HepG2 (cell line): ENCODE measurements around the gene GNG2. TPM values are rescaled to one million over a fixed set of nuclear protein-coding genes. Genes with fewer than 3 reads are reported as not detected.
A peak's percentile ranks its signal among the peaks of the same experiment; 100 is the strongest.

ENCODE experiments used
- ATAC-seq: fragments of 200-7000 bp; cut with Tn5 transposase; 3 replicates; pipeline ENCODE4 v1.9.1; 2020; ENCODE audit warnings: mild to moderate bottlenecking, moderate library complexity
- BruUV-seq: library from RNA; stranded (reverse); fragments of 400-500 nt; replicated peaks from 2 replicates; lab custom pipeline; 2021; lab: Mats Ljungman, UMichigan
- CTCF ChIA-PET: fragments of 300-600 bp; formaldehyde crosslinking; extraction: SDS; loops from one replicate; lab custom pipeline; 2021; ENCODE audit warnings: low total read pairs, inconsistent platforms, low intra/inter-chr PET ratio; lab: Yijun Ruan, JAX
- POLR2A ChIA-PET: fragments of 350-600 bp; sonication (Branson Sonifier 250); formaldehyde crosslinking; loops from one replicate; lab custom pipeline; 2020; ENCODE audit warnings: antibody characterized with exemption, inconsistent platforms; lab: Yijun Ruan, JAX
- DNase-seq: peaks from one replicate; pipeline ENCODE4 v3.0.0-alpha.2; 2015; ENCODE audit warnings: low spot score
- FAIRE-seq: peaks from 3 replicates; lab custom pipeline; 2011; peaks lifted over from hg19 to GRCh38; lab: Jason Lieb, UNC
- H2AFZ ChIP-seq: one replicate; pipeline ENCODE4 v1.6.1; 2011; ENCODE audit warnings: low read length, inconsistent platforms
- H3K27ac ChIP-seq: fragments of 300-600 bp; 3 replicates; pipeline ENCODE4 v1.8.0; 2011; ENCODE audit warnings: mixed run types, mild to moderate bottlenecking, mixed read lengths, low read length, inconsistent platforms; ENCODE audit not compliant: insufficient read depth; ENCODE audit errors: extremely low read length
- H3K27me3 ChIP-seq, 2 experiments: fragments of 200-600 bp in 1 of 2; 2 replicates in 1 of 2; 3 replicates in 1 of 2; pipeline versions ENCODE4 v1.6.0 to v1.8.0; 2011; ENCODE audit warnings: low read length in 2 of 2, mild to moderate bottlenecking in 2 of 2, moderate library complexity in 2 of 2, inconsistent platforms in 1 of 2; ENCODE audit not compliant: insufficient read depth in 2 of 2, control insufficient read depth in 1 of 2
- H3K36me3 ChIP-seq, 2 experiments: fragments of 200-600 bp in 1 of 2; replicated peaks in 1 of 2; 2 replicates in 1 of 2; 3 replicates in 1 of 2; pipeline versions ENCODE4 v1.5.1 to v1.8.0; 2011; ENCODE audit warnings: low read length in 2 of 2, inconsistent platforms in 1 of 2; ENCODE audit not compliant: insufficient read depth in 2 of 2, control insufficient read depth in 1 of 2
- H3K4me1 ChIP-seq: 2 replicates; pipeline ENCODE4 v1.5.1; 2012; ENCODE audit warnings: low read length, inconsistent platforms; ENCODE audit not compliant: insufficient read depth
- H3K4me2 ChIP-seq: 2 replicates; pipeline ENCODE4 v1.6.0; 2011; ENCODE audit warnings: low read depth, low read length, inconsistent platforms
- H3K4me3 ChIP-seq, 3 experiments: fragments of 200-600 bp in 1 of 3; sonication (generic), shearing (Covaris generic) in 1 of 3; replicated peaks in 1 of 3; 2 replicates each; pipeline ENCODE4 v1.5.1; 2011 to 2016; ENCODE audit warnings: low read length in 3 of 3, inconsistent platforms in 2 of 3, low read depth in 2 of 3, mild to moderate bottlenecking in 2 of 3, control low read depth in 1 of 3, mixed read lengths in 1 of 3; ENCODE audit not compliant: insufficient read depth in 1 of 3
- H3K79me2 ChIP-seq: one replicate; pipeline ENCODE4 v1.6.1; 2011; ENCODE audit warnings: low read length, inconsistent platforms; ENCODE audit not compliant: insufficient read depth
- H3K9ac ChIP-seq: 2 replicates; pipeline ENCODE4 v1.6.0; 2011; ENCODE audit warnings: mild to moderate bottlenecking, low read depth, low read length, inconsistent platforms; ENCODE audit not compliant: insufficient read depth
- H3K9me3 ChIP-seq: 2 replicates; pipeline ENCODE4 v1.5.1; 2012; ENCODE audit warnings: mild to moderate bottlenecking, low read length
- H4K20me1 ChIP-seq: 2 replicates; pipeline ENCODE4 v1.6.0; 2011; ENCODE audit warnings: inconsistent platforms, mild to moderate bottlenecking, low read length, moderate library complexity; ENCODE audit not compliant: insufficient read depth
- CBX5 ChIP-seq: sonication (generic); formaldehyde crosslinking; IDR thresholded peaks from 2 replicates; pipeline ENCODE4 v1.4.0; 2020; ENCODE audit warnings: missing genetic modification reagents, borderline replicate concordance
- MAFF ChIP-seq: IDR thresholded peaks from 2 replicates; pipeline ENCODE4 v1.6.1; 2011; ENCODE audit warnings: low read depth, low read length, improper control_type of control experiment
- MAFK ChIP-seq, 2 experiments: IDR thresholded peaks in 1 of 2; conservative IDR thresholded peaks in 1 of 2; 2 replicates each; pipeline ENCODE4 v1.6.1; 2011; ENCODE audit warnings: improper control_type of control experiment in 2 of 2, low read length in 2 of 2
- ZNF510 ChIP-seq: sonication (generic); formaldehyde crosslinking; IDR thresholded peaks from 2 replicates; pipeline ENCODE4 v1.4.0; 2020; ENCODE audit warnings: low read depth, mild to moderate bottlenecking, missing genetic modification reagents
- WGBS: methylation state at CpG from one replicate; pipeline ENCODE4 v1.1.6; 2017; ENCODE audit warnings: low lambda C conversion rate; 5-methylcytosine and 5-hydroxymethylcytosine counted together
- in situ Hi-C: cut with HindIII; loops from 2 replicates; pipeline ENCODE4 v1.10.0; 2017; ENCODE audit warnings: low pct_unique_long_range_greater_than_20kb; ENCODE audit not compliant: extremely low pct_ligation_motif_present
- intact Hi-C: fragments of 100-400 bp; cut with micrococcal nuclease; formaldehyde crosslinking; loops from one replicate; pipeline ENCODE4 v1.10.0; 2022; ENCODE audit not compliant: unreplicated experiment
- polyA plus RNA-seq, 8 experiments: library from polyadenylated mRNA; depleted of rRNA in 3 of 8; stranded (reverse) in 7 of 8; unstranded in 1 of 8; fragments of >200 nt; fragmentation: Illumina TruSeq in 4 of 8; extraction: Trizol in 4 of 8; gene quantifications; 2 replicates each; pipeline versions ENCODE4 v1.2.1 to v1.2.3, GENCODE V29; 2011 to 2016; ENCODE audit warnings: low read depth in 4 of 8, missing spikeins in 1 of 8, mixed read lengths in 1 of 8; ENCODE audit not compliant: insufficient read depth in 1 of 8
- total RNA-seq, 5 experiments: library from RNA; depleted of rRNA; stranded (reverse); fragments of >200 nt; fragmentation: Illumina TruSeq; extraction: Trizol; gene quantifications; 2 replicates each; pipeline ENCODE4 v1.2.3, GENCODE V29; 2016; ENCODE audit warnings: low read depth in 1 of 5
- TF ChIP-seq, protein P1 (sequence below): sonication (generic); formaldehyde crosslinking; IDR thresholded peaks from 2 replicates; pipeline ENCODE4 v1.5.0; 2020; ENCODE audit warnings: mild to moderate bottlenecking, missing genetic modification reagents, moderate library complexity

Gene GNG2
- total and polyA plus RNA-seq, 2 of the 13 experiments (the other 11 are each of a cell fraction or from before 2014, with no cell fraction given) = not detected

DNA sequence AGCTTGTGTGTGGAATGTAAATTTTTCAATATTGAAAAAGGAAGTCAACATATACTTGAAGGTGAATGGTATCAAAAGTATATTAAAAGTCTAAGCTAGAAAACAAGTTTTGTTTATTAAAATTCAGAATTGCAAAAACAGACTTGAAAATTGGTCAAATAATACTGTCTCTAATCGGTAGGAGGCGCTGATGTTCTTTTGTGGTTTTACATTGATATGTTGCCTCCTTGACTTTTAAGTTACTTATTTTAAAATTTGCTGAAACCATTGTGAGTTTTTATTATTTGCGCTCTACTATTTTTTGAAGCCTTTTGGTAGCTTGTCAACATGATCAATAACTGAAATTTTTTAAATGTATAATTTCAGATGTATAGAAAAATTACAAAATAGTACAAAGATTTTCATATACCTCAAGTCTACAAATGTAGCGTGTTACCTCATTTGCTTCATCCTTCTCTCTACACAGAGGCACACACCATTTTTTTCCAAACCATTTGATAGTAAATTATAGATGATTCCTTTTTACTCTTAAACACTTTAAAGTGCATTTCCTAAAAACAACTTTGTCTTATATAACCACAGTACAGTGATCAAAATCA is 135.8 kb downstream of the GNG2 start:
- no peak overlapping the region for H2AFZ ChIP-seq
- ChIA-PET CTCF (no interaction called here), POLR2A (no interaction called here)
- H3K27ac ChIP-seq = no peak overlapping the region
- TF ChIP-seq, protein P1, sequence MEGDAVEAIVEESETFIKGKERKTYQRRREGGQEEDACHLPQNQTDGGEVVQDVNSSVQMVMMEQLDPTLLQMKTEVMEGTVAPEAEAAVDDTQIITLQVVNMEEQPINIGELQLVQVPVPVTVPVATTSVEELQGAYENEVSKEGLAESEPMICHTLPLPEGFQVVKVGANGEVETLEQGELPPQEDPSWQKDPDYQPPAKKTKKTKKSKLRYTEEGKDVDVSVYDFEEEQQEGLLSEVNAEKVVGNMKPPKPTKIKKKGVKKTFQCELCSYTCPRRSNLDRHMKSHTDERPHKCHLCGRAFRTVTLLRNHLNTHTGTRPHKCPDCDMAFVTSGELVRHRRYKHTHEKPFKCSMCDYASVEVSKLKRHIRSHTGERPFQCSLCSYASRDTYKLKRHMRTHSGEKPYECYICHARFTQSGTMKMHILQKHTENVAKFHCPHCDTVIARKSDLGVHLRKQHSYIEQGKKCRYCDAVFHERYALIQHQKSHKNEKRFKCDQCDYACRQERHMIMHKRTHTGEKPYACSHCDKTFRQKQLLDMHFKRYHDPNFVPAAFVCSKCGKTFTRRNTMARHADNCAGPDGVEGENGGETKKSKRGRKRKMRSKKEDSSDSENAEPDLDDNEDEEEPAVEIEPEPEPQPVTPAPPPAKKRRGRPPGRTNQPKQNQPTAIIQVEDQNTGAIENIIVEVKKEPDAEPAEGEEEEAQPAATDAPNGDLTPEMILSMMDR = peak; percentile 30; the same call in 1 of the 2 replicates
- TF ChIP-seq ZNF510 (CRISPR knock-in tag) = no peak
- intact Hi-C loops = no loop called here
- FAIRE-seq (no peak), ATAC-seq (no peak), DNase-seq (no peak)
- no peak overlapping the region for H3K9ac ChIP-seq
- H3K4me2 ChIP-seq = no peak overlapping the region
- in situ Hi-C loops = no loop called here
- no peak overlapping the region for H3K4me3 ChIP-seq
- no peaks in the 10 kb centered on the region for H3K27me3 ChIP-seq
- peaks cover 4 to 56% of the 10 kb centered on the region in 2 experiments for H3K36me3 ChIP-seq
- no peaks in the 10 kb centered on the region for H4K20me1 ChIP-seq
- WGBS = 80% methylated on average over 4 of the region's 4 CpGs
- H3K79me2 ChIP-seq = peaks cover 12% of the 10 kb centered on the region
- BruUV-seq = no TSS peak
- H3K4me1 ChIP-seq = peaks cover 9% of the 10 kb centered on the region
- no peaks in the 10 kb centered on the region for H3K9me3 ChIP-seq

DNA sequence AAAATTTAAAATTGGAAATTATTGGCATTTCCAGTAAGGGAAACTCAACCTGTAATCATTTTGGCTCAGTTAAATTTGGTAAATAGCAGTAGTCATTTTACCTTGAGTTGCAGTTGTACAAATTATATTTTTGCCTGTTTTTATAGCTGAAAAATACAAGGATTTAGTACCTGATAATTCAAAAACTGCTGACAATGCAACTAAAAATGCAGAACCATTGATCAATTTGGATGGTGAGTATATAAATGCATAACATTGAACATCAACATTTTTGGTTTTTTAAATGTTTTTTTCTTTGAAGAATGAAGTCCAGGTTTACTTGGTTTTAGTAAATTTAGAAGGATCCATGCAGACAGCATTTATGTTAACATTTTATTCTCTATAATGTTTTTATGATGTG is 137.9 kb downstream of the GNG2 start:
- H3K4me3 ChIP-seq = no peak overlapping the region
- H2AFZ ChIP-seq = no peak overlapping the region
- H3K79me2 ChIP-seq = peaks cover 3% of the 10 kb centered on the region
- H3K36me3 ChIP-seq = peaks cover 10 to 67% of the 10 kb centered on the region in 2 experiments
- ChIA-PET POLR2A (no interaction called here), CTCF (no interaction called here)
- ATAC-seq = no peak
- BruUV-seq = no TSS peak
- H3K4me2 ChIP-seq = no peak overlapping the region
- in situ Hi-C loops (no loop called here), intact Hi-C loops (no loop called here)
- FAIRE-seq = no peak
- H3K9me3 ChIP-seq = no peaks in the 10 kb centered on the region
- peak; percentile 95 to 97 for TF ChIP-seq MAFK (conservative IDR thresholded peaks at IDR 0.05 in 1 of 2, IDR thresholded peaks at IDR 0.05 in 1 of 2; ENCODE audit: low read length in 2 of 2)
- no peak for TF ChIP-seq CBX5 (CRISPR knock-in tag)
- peak; percentile 96 for TF ChIP-seq MAFF
- no peaks in the 10 kb centered on the region for H3K4me1 ChIP-seq
- no peaks in the 10 kb centered on the region for H4K20me1 ChIP-seq
- H3K27ac ChIP-seq = no peak overlapping the region
- no peak overlapping the region for H3K9ac ChIP-seq
- DNase-seq = no peak
- no peaks in the 10 kb centered on the region for H3K27me3 ChIP-seq
